ENCODE results near the gene MSRB1. TPM values are rescaled to one million over a fixed set of nuclear protein-coding genes. Genes with fewer than 3 reads are reported as not detected.

MSRB1 gene
- total RNA-seq, 1 experiment from 2014 or later = 26.4 TPM

DNA sequence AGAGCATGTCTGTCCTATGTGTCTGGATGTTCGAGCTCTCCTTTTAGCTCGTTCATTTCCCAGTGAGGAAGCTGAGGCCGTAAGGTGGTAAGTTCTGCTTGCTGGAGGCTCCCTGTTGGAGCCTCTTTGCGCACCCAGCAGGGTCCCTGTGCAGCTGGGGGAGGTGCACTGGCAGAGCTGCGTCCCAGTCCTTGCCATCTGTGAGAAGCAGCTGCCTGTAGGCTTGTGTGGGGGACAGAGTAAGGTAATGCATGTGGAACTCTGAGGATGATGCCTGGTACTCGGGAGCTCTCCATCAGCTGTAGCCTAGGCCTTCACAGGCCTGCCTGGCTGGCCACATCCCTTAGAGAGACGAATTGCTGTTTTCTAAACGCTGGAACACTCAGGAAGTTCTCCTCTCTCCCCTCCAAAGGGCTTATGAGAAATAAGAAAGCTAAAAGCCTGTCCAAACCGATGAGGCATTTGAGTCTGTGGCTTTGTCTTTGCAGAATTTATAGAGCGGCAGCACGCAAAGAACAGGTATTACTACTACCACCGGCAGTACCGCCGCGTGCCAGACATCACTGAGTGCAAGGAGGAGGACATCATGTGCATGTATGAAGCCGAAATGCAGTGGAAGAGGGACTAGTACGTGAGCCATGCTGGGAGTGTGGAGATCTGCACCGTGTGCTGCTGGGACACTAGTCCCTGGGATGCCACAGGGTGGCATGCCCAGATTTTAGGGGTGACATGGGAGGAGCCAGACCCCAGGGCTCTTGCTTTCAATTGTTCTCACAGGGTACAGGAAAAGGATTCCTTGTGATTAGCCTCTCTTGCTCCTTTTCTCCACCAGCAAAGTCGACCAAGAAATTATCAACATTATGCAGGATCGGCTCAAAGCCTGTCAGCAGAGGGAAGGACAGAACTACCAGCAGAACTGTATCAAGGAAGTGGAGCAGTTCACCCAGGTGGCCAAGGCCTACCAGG, 17.9 kb upstream of the MSRB1 start:
- ATAC-seq (peak; percentile 17), DNase-seq (ENCODE audit: low spot score) (no peak)
- Mint-ChIP-seq H3K4me1 (peaks cover 39% of the 10 kb centered on the region), H3K36me3 (peaks cover 35% of the 10 kb centered on the region), H3K9me3 (no peaks in the 10 kb centered on the region), H3K4me3 (peak overlapping the region; percentile 93), H3K27ac (peak overlapping the region; percentile 77), H3K27me3 (ENCODE audit: low read depth) (peaks cover 3% of the 10 kb centered on the region; the same call in 1 of the 2 replicates)
- POLR2A ChIA-PET = interaction anchor here (0.9 to 2.0 kb wide), 8 partner anchors 10 to 194 kb away, joined by 3 to 10 read pairs (median 4); partner anchors contain the start of genes NOXO1, NTHL1, TBL3 and TRAF7
- CTCF ChIA-PET = interaction anchor here (0.5 to 1.7 kb wide), 7 partner anchors 14 to 178 kb away, joined by 3 to 6 read pairs (median 4); partner anchors contain the start of genes NUBP2 and SPSB3
- TF ChIP-seq RORB (CRISPR knock-in tag; IDR thresholded peaks at IDR 0.05) = no peak
- TF ChIP-seq ZNF671 (CRISPR knock-in tag; IDR thresholded peaks at IDR 0.05) = peak; percentile 96
- TF ChIP-seq GRHL2 (CRISPR knock-in tag; IDR thresholded peaks at IDR 0.05; ENCODE audit: insufficient replicate concordance, severe bottlenecking) = no peak
- TF ChIP-seq, protein P1, sequence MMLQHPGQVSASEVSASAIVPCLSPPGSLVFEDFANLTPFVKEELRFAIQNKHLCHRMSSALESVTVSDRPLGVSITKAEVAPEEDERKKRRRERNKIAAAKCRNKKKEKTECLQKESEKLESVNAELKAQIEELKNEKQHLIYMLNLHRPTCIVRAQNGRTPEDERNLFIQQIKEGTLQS (CRISPR knock-in tag; conservative IDR thresholded peaks at IDR 0.05) = no peak
- TF ChIP-seq ZNF138 (CRISPR knock-in tag; conservative IDR thresholded peaks at IDR 0.05) = no peak
- TF ChIP-seq, protein P2, sequence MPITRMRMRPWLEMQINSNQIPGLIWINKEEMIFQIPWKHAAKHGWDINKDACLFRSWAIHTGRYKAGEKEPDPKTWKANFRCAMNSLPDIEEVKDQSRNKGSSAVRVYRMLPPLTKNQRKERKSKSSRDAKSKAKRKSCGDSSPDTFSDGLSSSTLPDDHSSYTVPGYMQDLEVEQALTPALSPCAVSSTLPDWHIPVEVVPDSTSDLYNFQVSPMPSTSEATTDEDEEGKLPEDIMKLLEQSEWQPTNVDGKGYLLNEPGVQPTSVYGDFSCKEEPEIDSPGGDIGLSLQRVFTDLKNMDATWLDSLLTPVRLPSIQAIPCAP (CRISPR knock-in tag; IDR thresholded peaks at IDR 0.05) = no peak
- TF ChIP-seq, protein P3, sequence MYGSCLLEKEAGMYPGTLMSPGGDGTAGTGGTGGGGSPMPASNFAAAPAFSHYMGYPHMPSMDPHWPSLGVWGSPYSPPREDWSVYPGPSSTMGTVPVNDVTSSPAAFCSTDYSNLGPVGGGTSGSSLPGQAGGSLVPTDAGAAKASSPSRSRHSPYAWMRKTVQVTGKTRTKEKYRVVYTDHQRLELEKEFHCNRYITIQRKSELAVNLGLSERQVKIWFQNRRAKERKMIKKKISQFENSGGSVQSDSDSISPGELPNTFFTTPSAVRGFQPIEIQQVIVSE (CRISPR knock-in tag; IDR thresholded peaks at IDR 0.05; ENCODE audit: borderline replicate concordance) = no peak
- no peak for TF ChIP-seq TP53 (CRISPR knock-in tag; IDR thresholded peaks at IDR 0.05)
- no peak for TF ChIP-seq ZNF121 (CRISPR knock-in tag; IDR thresholded peaks at IDR 0.05)
- 0 out of 2 replicates have a peak, but pooled peaks have one; percentile 60 for TF ChIP-seq ZNF232 (CRISPR knock-in tag; IDR thresholded peaks at IDR 0.05)
- TF ChIP-seq TEAD4 (CRISPR knock-in tag; IDR thresholded peaks at IDR 0.05) = peak; percentile 32; the same call in 1 of the 2 replicates
- no peak for TF ChIP-seq ETV6 (CRISPR knock-in tag; IDR thresholded peaks at IDR 0.05)
- peak; percentile 48 for TF ChIP-seq TEAD1 (CRISPR knock-in tag; IDR thresholded peaks at IDR 0.05)
- TF ChIP-seq, protein P4, sequence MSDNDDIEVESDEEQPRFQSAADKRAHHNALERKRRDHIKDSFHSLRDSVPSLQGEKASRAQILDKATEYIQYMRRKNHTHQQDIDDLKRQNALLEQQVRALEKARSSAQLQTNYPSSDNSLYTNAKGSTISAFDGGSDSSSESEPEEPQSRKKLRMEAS (CRISPR knock-in tag; IDR thresholded peaks at IDR 0.05) = peak; percentile 49; the same call in 1 of the 2 replicates
- TF ChIP-seq, protein P5, sequence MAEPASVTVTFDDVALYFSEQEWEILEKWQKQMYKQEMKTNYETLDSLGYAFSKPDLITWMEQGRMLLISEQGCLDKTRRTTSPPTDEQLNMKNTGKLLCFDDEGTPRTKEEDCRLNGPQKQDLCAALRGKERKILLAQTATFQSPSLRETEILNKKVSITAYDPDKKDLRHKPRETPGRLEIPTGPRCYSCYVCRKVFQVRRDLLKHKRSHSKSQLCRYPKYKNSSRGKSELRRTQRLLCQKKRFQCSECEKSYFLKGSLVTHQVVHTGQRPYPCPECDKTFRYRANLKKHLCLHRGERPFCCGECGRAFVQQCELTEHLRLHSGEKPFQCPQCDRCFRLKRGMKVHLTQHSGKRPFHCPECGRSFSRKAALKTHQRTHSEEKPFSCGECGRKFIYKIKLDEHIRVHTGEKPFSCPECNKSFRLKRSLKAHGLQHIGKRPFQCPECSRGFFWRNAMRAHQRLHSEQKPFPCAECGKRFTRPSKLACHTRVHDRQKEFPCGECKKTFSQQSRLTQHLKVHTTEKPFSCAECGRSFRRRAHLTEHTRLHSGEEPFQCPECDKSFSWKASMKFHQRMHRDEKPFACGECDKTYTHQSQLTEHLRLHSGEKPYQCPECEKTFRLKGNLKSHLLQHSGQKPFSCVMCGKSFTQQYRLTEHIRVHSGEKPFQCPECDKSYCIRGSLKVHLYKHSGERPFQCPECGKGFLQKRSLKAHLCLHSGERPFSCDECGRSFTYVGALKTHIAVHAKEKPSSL (CRISPR knock-in tag; conservative IDR thresholded peaks at IDR 0.05) = peak; percentile 90
- no peak for TF ChIP-seq IRF2 (CRISPR knock-in tag; IDR thresholded peaks at IDR 0.05; ENCODE audit: borderline replicate concordance, low read depth)
- TF ChIP-seq ELF4 (CRISPR knock-in tag; IDR thresholded peaks at IDR 0.05; ENCODE audit: low read depth) = no peak
- TF ChIP-seq NFE2L1 (CRISPR knock-in tag; IDR thresholded peaks at IDR 0.05) = no peak
- TF ChIP-seq, protein P6, sequence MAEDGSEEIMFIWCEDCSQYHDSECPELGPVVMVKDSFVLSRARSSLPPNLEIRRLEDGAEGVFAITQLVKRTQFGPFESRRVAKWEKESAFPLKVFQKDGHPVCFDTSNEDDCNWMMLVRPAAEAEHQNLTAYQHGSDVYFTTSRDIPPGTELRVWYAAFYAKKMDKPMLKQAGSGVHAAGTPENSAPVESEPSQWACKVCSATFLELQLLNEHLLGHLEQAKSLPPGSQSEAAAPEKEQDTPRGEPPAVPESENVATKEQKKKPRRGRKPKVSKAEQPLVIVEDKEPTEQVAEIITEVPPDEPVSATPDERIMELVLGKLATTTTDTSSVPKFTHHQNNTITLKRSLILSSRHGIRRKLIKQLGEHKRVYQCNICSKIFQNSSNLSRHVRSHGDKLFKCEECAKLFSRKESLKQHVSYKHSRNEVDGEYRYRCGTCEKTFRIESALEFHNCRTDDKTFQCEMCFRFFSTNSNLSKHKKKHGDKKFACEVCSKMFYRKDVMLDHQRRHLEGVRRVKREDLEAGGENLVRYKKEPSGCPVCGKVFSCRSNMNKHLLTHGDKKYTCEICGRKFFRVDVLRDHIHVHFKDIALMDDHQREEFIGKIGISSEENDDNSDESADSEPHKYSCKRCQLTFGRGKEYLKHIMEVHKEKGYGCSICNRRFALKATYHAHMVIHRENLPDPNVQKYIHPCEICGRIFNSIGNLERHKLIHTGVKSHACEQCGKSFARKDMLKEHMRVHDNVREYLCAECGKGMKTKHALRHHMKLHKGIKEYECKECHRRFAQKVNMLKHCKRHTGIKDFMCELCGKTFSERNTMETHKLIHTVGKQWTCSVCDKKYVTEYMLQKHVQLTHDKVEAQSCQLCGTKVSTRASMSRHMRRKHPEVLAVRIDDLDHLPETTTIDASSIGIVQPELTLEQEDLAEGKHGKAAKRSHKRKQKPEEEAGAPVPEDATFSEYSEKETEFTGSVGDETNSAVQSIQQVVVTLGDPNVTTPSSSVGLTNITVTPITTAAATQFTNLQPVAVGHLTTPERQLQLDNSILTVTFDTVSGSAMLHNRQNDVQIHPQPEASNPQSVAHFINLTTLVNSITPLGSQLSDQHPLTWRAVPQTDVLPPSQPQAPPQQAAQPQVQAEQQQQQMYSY (CRISPR knock-in tag; IDR thresholded peaks at IDR 0.05) = no peak
- TF ChIP-seq, protein P7, sequence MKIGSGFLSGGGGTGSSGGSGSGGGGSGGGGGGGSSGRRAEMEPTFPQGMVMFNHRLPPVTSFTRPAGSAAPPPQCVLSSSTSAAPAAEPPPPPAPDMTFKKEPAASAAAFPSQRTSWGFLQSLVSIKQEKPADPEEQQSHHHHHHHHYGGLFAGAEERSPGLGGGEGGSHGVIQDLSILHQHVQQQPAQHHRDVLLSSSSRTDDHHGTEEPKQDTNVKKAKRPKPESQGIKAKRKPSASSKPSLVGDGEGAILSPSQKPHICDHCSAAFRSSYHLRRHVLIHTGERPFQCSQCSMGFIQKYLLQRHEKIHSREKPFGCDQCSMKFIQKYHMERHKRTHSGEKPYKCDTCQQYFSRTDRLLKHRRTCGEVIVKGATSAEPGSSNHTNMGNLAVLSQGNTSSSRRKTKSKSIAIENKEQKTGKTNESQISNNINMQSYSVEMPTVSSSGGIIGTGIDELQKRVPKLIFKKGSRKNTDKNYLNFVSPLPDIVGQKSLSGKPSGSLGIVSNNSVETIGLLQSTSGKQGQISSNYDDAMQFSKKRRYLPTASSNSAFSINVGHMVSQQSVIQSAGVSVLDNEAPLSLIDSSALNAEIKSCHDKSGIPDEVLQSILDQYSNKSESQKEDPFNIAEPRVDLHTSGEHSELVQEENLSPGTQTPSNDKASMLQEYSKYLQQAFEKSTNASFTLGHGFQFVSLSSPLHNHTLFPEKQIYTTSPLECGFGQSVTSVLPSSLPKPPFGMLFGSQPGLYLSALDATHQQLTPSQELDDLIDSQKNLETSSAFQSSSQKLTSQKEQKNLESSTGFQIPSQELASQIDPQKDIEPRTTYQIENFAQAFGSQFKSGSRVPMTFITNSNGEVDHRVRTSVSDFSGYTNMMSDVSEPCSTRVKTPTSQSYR (CRISPR knock-in tag; IDR thresholded peaks at IDR 0.05) = no peak
- peak; percentile 31; the same call in 1 of the 2 replicates for TF ChIP-seq JUN (CRISPR knock-in tag; IDR thresholded peaks at IDR 0.05)
- TF ChIP-seq, protein P8, sequence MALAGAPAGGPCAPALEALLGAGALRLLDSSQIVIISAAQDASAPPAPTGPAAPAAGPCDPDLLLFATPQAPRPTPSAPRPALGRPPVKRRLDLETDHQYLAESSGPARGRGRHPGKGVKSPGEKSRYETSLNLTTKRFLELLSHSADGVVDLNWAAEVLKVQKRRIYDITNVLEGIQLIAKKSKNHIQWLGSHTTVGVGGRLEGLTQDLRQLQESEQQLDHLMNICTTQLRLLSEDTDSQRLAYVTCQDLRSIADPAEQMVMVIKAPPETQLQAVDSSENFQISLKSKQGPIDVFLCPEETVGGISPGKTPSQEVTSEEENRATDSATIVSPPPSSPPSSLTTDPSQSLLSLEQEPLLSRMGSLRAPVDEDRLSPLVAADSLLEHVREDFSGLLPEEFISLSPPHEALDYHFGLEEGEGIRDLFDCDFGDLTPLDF (CRISPR knock-in tag; IDR thresholded peaks at IDR 0.05) = no peak
- no peak for TF ChIP-seq GTF2I (CRISPR knock-in tag; conservative IDR thresholded peaks at IDR 0.05)
- TF ChIP-seq, protein P9, sequence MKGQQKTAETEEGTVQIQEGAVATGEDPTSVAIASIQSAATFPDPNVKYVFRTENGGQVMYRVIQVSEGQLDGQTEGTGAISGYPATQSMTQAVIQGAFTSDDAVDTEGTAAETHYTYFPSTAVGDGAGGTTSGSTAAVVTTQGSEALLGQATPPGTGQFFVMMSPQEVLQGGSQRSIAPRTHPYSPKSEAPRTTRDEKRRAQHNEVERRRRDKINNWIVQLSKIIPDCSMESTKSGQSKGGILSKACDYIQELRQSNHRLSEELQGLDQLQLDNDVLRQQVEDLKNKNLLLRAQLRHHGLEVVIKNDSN (CRISPR knock-in tag; IDR thresholded peaks at IDR 0.05) = peak; percentile 11; the same call in 1 of the 2 replicates

All from WTC11 (cell line).